SU-DHL-6 (cell line): Measurements from ENCODE around the gene TUBAL3.

Experiments
- EZH2phosphoT487 ChIP-seq: fragments of 200-600 bp; sonication (generic), shearing (Covaris generic); conservative IDR thresholded peaks from 2 replicates; pipeline ENCODE4 v1.6.1; 2018; ENCODE audit warnings: mild to moderate bottlenecking, antibody characterized with exemption, low read length, moderate library complexity, mixed read lengths
- TF ChIP-seq, protein P1 (sequence below): fragments of 200-600 bp; sonication (generic); IDR thresholded peaks from one replicate; pipeline ENCODE4 v1.5.1; 2017; ENCODE audit warnings: antibody characterized with exemption, mild to moderate bottlenecking, low read length, moderate library complexity; ENCODE audit not compliant: insufficient read depth, poor library complexity, severe bottlenecking

DNA sequence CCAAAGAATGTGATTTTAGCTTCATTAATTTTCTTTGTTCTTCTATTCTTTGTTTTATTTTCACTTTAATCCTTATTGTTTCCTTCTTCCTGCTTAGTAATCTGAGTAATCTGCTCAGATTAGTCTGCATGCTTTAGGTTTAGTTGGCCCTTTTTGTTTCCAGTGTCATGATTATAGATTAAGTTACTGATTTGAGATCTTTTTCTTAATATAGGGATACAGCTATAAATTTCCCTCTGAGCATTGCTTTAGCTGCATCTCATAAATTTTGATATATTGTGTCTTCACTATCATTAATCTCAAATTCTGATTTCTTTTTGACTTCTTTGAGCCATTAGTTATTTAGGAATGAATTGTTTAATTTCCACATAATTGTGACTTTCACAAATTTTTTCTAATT lies 14.0 kb upstream of the TUBAL3 start:
- TF ChIP-seq, protein P1, sequence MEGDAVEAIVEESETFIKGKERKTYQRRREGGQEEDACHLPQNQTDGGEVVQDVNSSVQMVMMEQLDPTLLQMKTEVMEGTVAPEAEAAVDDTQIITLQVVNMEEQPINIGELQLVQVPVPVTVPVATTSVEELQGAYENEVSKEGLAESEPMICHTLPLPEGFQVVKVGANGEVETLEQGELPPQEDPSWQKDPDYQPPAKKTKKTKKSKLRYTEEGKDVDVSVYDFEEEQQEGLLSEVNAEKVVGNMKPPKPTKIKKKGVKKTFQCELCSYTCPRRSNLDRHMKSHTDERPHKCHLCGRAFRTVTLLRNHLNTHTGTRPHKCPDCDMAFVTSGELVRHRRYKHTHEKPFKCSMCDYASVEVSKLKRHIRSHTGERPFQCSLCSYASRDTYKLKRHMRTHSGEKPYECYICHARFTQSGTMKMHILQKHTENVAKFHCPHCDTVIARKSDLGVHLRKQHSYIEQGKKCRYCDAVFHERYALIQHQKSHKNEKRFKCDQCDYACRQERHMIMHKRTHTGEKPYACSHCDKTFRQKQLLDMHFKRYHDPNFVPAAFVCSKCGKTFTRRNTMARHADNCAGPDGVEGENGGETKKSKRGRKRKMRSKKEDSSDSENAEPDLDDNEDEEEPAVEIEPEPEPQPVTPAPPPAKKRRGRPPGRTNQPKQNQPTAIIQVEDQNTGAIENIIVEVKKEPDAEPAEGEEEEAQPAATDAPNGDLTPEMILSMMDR, result no peak
- no peak for TF ChIP-seq EZH2phosphoT487
